HCT116 (cell line): Measurements from ENCODE around the gene C5AR1. TPM values are rescaled to one million over a fixed set of nuclear protein-coding genes. Genes with fewer than 3 reads are reported as not detected.

Experiments used
- ATAC-seq: fragments of 200-7000 bp; cut with Tn5 transposase; 2 replicates; pipeline ENCODE4 v1.9.1; 2020; ENCODE audit warnings: mild to moderate bottlenecking, moderate library complexity
- BruUV-seq: library from RNA; stranded (reverse); fragments of 400-500 nt; replicated peaks from 2 replicates; lab custom pipeline; 2021; lab: Mats Ljungman, UMichigan
- CTCF ChIA-PET: fragments of 300-600 bp; sonication (Branson Sonifier 250); formaldehyde crosslinking; loops from one replicate; lab custom pipeline; 2021; ENCODE audit warnings: antibody characterized with exemption; lab: Charles Lee
- POLR2A ChIA-PET: fragments of 300-600, 350-600 bp; sonication (Branson Sonifier 250); formaldehyde crosslinking; loops from one replicate; lab custom pipeline; 2021; ENCODE audit warnings: antibody characterized with exemption; lab: Charles Lee
- RAD21 ChIA-PET, 2 experiments: fragments of 300-600 bp; sonication (Branson Sonifier 250); formaldehyde crosslinking; loops; one replicate each; lab custom pipeline; 2023; ENCODE audit warnings: low total read pairs in 2 of 2; ENCODE audit not compliant: uncharacterized antibody in 2 of 2, unreplicated experiment in 2 of 2, low non-redundant PET in 1 of 2; lab: Charles Lee
- DNase-seq: peaks from one replicate; pipeline ENCODE4 v3.0.0-alpha.2; 2010; ENCODE audit warnings: low read depth, low spot score
- H2AFZ ChIP-seq: fragments of 200-600 bp; shearing (Covaris generic), sonication (generic); 2 replicates; pipeline ENCODE4 v1.6.1; 2017; ENCODE audit warnings: low read depth, mixed run types, mixed read lengths, antibody characterized with exemption, low read length; ENCODE audit not compliant: poor library complexity, severe bottlenecking
- H3K27ac ChIP-seq: 2 replicates; pipeline ENCODE4 v1.5.1; 2012; ENCODE audit warnings: low read depth, low read length
- H3K27me3 ChIP-seq: fragments of 200-600 bp; sonication (generic); 2 replicates; pipeline ENCODE4 v1.6.1; 2016; ENCODE audit warnings: mixed run types, low read length, mixed read lengths; ENCODE audit not compliant: insufficient read depth
- H3K36me3 ChIP-seq, 2 experiments: fragments of 200-500 bp in 1 of 2; fragments of 200-600 bp in 1 of 2; sonication (Bioruptor generic) in 1 of 2; sonication (generic) in 1 of 2; 2 replicates each; pipeline versions ENCODE4 v1.5.1 to v1.6.1; 2014 to 2016; ENCODE audit warnings: low read length in 2 of 2, inconsistent platforms in 1 of 2, mixed read lengths in 1 of 2, mixed run types in 1 of 2; ENCODE audit not compliant: insufficient read depth in 2 of 2, control insufficient read depth in 1 of 2
- H3K4me1 ChIP-seq, 2 experiments: fragments of 200-600 bp in 1 of 2; sonication (generic) in 1 of 2; 2 replicates each; pipeline versions ENCODE4 v1.5.1 to v1.6.1; 2012 to 2017; ENCODE audit warnings: low read length in 2 of 2, inconsistent platforms in 1 of 2, mild to moderate bottlenecking in 1 of 2, mixed read lengths in 1 of 2, mixed run types in 1 of 2, moderate library complexity in 1 of 2; ENCODE audit not compliant: insufficient read depth in 2 of 2, control insufficient read depth in 1 of 2
- H3K4me2 ChIP-seq: fragments of 200-600 bp; sonication (generic); 2 replicates; pipeline ENCODE4 v1.6.1; 2017; ENCODE audit warnings: mixed run types, low read length, mixed read lengths
- H3K4me3 ChIP-seq, 2 experiments: fragments of 200-600 bp in 1 of 2; sonication (generic) in 1 of 2; replicated peaks in 1 of 2; 2 replicates each; pipeline ENCODE4 v1.5.1; 2011 to 2016; ENCODE audit warnings: low read length in 2 of 2, control low read depth in 1 of 2, low read depth in 1 of 2, mild to moderate bottlenecking in 1 of 2, mixed read lengths in 1 of 2, mixed run types in 1 of 2
- H3K79me2 ChIP-seq: fragments of 200-600 bp; sonication (generic); 2 replicates; pipeline ENCODE4 v1.6.1; 2017; ENCODE audit warnings: mild to moderate bottlenecking, mixed run types, low read length, moderate library complexity, mixed read lengths; ENCODE audit not compliant: insufficient read depth
- H3K9ac ChIP-seq: fragments of 200-600 bp; sonication (generic); 2 replicates; pipeline ENCODE4 v1.6.1; 2016; ENCODE audit warnings: low read length, mixed read lengths
- H3K9me2 ChIP-seq: fragments of 200-600 bp; sonication (generic), shearing (Covaris generic); 2 replicates; pipeline ENCODE4 v1.6.1; 2017; ENCODE audit warnings: mixed run types, mild to moderate bottlenecking, moderate library complexity; ENCODE audit not compliant: insufficient read depth
- H3K9me3 ChIP-seq, 2 experiments: fragments of 200-500 bp in 1 of 2; fragments of 200-600 bp in 1 of 2; sonication (Bioruptor generic) in 1 of 2; sonication (generic) in 1 of 2; 2 replicates each; pipeline ENCODE4 v1.6.1; 2014 to 2017; ENCODE audit warnings: low read length in 2 of 2, mixed read lengths in 2 of 2, inconsistent platforms in 1 of 2, low read depth in 1 of 2, mild to moderate bottlenecking in 1 of 2, mixed run types in 1 of 2, moderate library complexity in 1 of 2; ENCODE audit not compliant: control insufficient read depth in 1 of 2, insufficient read depth in 1 of 2
- H4K20me1 ChIP-seq: fragments of 200-600 bp; sonication (generic), shearing (Covaris generic); 2 replicates; pipeline ENCODE4 v1.6.1; 2017; ENCODE audit warnings: mixed run types, mild to moderate bottlenecking, moderate library complexity; ENCODE audit not compliant: insufficient read depth
- CBX3 ChIP-seq: IDR thresholded peaks from 2 replicates; pipeline ENCODE4 v1.6.1; 2012; ENCODE audit warnings: low read depth
- CEBPB ChIP-seq: IDR thresholded peaks from 2 replicates; pipeline ENCODE4 v1.6.1; 2012; ENCODE audit warnings: low read depth
- EGR1 ChIP-seq: IDR thresholded peaks from 2 replicates; pipeline ENCODE4 v1.6.1; 2012; ENCODE audit warnings: low read depth
- ELF1 ChIP-seq: IDR thresholded peaks from 2 replicates; pipeline ENCODE4 v1.6.1; 2012; ENCODE audit warnings: low read depth, borderline replicate concordance
- EZH2 ChIP-seq: fragments of 200-600 bp; sonication (generic); IDR thresholded peaks from 2 replicates; pipeline ENCODE4 v1.6.1; 2017; ENCODE audit warnings: antibody characterized with exemption, mixed run types
- EZH2phosphoT487 ChIP-seq: fragments of 200-600 bp; IDR thresholded peaks from 2 replicates; pipeline ENCODE4 v1.6.1; 2018; ENCODE audit warnings: antibody characterized with exemption, borderline replicate concordance
- POLR2A ChIP-seq: IDR thresholded peaks from 2 replicates; pipeline ENCODE4 v1.7.0; 2011; ENCODE audit warnings: borderline replicate concordance; ENCODE audit not compliant: insufficient read depth, insufficient read length; ENCODE audit errors: extremely low read depth
- POLR2AphosphoS5 ChIP-seq: IDR thresholded peaks from 2 replicates; pipeline ENCODE4 v1.6.1; 2011; ENCODE audit warnings: mild to moderate bottlenecking, low read depth, low read length, moderate library complexity
- RAD21 ChIP-seq: IDR thresholded peaks from 2 replicates; pipeline ENCODE4 v1.6.1; 2012; ENCODE audit warnings: low read depth, mild to moderate bottlenecking
- SRF ChIP-seq: IDR thresholded peaks from 2 replicates; pipeline ENCODE4 v1.6.1; 2012; ENCODE audit warnings: low read depth
- TCF7L2 ChIP-seq: IDR thresholded peaks from 2 replicates; pipeline ENCODE4 v1.7.0; 2011; ENCODE audit warnings: borderline replicate concordance, inconsistent platforms; ENCODE audit not compliant: insufficient read depth, insufficient read length; ENCODE audit errors: extremely low read depth
- YY1 ChIP-seq: IDR thresholded peaks from 2 replicates; pipeline ENCODE4 v1.6.1; 2011; ENCODE audit warnings: low read length, low read depth, moderate library complexity, mild to moderate bottlenecking; ENCODE audit not compliant: insufficient replicate concordance; ENCODE audit errors: extremely low read depth
- ZFX ChIP-seq: fragments of 450-650 bp; IDR thresholded peaks from 2 replicates; pipeline ENCODE4 v1.6.1; 2017
- ZNF274 ChIP-seq: fragments of 200-500 bp; sonication (Bioruptor generic); IDR thresholded peaks from 2 replicates; pipeline ENCODE4 v1.6.1; 2014; ENCODE audit warnings: mild to moderate bottlenecking, low read depth, low read length, inconsistent platforms
- intact Hi-C: fragments of 100-400 bp; cut with micrococcal nuclease; formaldehyde crosslinking; loops from 2 replicates; pipeline ENCODE4 v1.10.0; 2022
- total RNA-seq: library from RNA; stranded (reverse); gene quantifications from one replicate; pipeline ENCODE4 v1.2.1, GENCODE V29; 2021; ENCODE audit not compliant: unreplicated experiment
- TF ChIP-seq, protein P1 (sequence below): IDR thresholded peaks from 2 replicates; pipeline ENCODE4 v1.6.1; 2011; ENCODE audit warnings: mild to moderate bottlenecking, low read length, moderate library complexity; ENCODE audit not compliant: insufficient replicate concordance; ENCODE audit errors: extremely low read depth
- TF ChIP-seq, protein P2 (sequence below): IDR thresholded peaks from 2 replicates; pipeline ENCODE4 v1.6.1; 2012; ENCODE audit warnings: low read depth
- TF ChIP-seq, protein P3 (sequence below), 3 experiments: fragments of 200-600 bp in 1 of 3; sonication (generic) in 1 of 3; IDR thresholded peaks in 2 of 3; conservative IDR thresholded peaks in 1 of 3; 2 replicates each; pipeline ENCODE4 v1.5.1; 2012 to 2017; ENCODE audit warnings: low read depth in 2 of 3, low read length in 2 of 3, antibody characterized with exemption in 1 of 3, borderline replicate concordance in 1 of 3, control low read depth in 1 of 3, mild to moderate bottlenecking in 1 of 3, mixed read lengths in 1 of 3, mixed run types in 1 of 3, moderate library complexity in 1 of 3; ENCODE audit not compliant: insufficient read depth in 1 of 3
- TF ChIP-seq, protein P4 (sequence below): IDR thresholded peaks from 2 replicates; pipeline ENCODE4 v1.6.1; 2012

C5AR1 gene
- total RNA-seq, 1 experiment from 2014 or later = 6.5 TPM

DNA sequence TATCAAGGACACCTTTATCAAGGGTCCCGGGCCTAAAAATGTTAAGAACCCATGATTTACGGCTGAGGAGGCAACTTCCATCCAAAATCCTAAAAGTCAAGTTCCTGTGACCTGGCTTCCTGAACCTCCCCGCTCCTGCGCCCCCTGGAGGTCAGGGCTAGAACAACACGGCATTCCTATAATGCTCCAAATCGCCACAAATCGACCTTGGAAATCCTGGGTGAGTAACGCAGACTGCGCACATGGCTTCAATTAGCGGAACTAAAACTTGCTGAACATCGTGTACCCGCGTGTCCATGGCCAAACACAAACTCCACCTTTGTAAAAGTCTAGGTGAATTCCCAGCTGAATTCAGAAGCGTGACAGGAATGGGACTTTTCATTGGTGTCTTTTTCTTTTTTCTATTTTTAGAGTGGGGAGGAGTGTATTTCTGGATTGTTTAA, 4.3 kb upstream of the C5AR1 start:
- CTCF ChIA-PET = interaction anchor here (0.7 to 1.5 kb wide), 6 partner anchors 10 to 123 kb away, joined by 3 to 6 read pairs (median 3); partner anchors contain the start of genes DHX34 and INAFM1
- intact Hi-C loops = no loop called here
- Histone ChIP-seq H3K4me3 (no peak overlapping the region), H3K36me3 (no peaks in the 10 kb centered on the region), H3K27ac (no peak overlapping the region)
- DNase-seq = peak; percentile 61
- RAD21 ChIA-PET = no interaction called here
- TF ChIP-seq CBX3 (peak; percentile 19; the same call in 1 of the 2 replicates), EZH2 (no peak), TCF7L2 (no peak), SRF (no peak), YY1 (no peak), CEBPB (no peak), ELF1 (no peak; the same call in 1 of the 2 replicates), RAD21 (peak; percentile 60), ZNF274 (no peak), EGR1 (no peak), ZFX (no peak), POLR2AphosphoS5 (no peak), POLR2A (no peak), EZH2phosphoT487 (no peak)
- TF ChIP-seq, protein P1, sequence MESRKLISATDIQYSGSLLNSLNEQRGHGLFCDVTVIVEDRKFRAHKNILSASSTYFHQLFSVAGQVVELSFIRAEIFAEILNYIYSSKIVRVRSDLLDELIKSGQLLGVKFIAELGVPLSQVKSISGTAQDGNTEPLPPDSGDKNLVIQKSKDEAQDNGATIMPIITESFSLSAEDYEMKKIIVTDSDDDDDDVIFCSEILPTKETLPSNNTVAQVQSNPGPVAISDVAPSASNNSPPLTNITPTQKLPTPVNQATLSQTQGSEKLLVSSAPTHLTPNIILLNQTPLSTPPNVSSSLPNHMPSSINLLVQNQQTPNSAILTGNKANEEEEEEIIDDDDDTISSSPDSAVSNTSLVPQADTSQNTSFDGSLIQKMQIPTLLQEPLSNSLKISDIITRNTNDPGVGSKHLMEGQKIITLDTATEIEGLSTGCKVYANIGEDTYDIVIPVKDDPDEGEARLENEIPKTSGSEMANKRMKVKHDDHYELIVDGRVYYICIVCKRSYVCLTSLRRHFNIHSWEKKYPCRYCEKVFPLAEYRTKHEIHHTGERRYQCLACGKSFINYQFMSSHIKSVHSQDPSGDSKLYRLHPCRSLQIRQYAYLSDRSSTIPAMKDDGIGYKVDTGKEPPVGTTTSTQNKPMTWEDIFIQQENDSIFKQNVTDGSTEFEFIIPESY = no peak
- TF ChIP-seq, protein P2, sequence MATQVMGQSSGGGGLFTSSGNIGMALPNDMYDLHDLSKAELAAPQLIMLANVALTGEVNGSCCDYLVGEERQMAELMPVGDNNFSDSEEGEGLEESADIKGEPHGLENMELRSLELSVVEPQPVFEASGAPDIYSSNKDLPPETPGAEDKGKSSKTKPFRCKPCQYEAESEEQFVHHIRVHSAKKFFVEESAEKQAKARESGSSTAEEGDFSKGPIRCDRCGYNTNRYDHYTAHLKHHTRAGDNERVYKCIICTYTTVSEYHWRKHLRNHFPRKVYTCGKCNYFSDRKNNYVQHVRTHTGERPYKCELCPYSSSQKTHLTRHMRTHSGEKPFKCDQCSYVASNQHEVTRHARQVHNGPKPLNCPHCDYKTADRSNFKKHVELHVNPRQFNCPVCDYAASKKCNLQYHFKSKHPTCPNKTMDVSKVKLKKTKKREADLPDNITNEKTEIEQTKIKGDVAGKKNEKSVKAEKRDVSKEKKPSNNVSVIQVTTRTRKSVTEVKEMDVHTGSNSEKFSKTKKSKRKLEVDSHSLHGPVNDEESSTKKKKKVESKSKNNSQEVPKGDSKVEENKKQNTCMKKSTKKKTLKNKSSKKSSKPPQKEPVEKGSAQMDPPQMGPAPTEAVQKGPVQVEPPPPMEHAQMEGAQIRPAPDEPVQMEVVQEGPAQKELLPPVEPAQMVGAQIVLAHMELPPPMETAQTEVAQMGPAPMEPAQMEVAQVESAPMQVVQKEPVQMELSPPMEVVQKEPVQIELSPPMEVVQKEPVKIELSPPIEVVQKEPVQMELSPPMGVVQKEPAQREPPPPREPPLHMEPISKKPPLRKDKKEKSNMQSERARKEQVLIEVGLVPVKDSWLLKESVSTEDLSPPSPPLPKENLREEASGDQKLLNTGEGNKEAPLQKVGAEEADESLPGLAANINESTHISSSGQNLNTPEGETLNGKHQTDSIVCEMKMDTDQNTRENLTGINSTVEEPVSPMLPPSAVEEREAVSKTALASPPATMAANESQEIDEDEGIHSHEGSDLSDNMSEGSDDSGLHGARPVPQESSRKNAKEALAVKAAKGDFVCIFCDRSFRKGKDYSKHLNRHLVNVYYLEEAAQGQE = no peak
- TF ChIP-seq, protein P3, sequence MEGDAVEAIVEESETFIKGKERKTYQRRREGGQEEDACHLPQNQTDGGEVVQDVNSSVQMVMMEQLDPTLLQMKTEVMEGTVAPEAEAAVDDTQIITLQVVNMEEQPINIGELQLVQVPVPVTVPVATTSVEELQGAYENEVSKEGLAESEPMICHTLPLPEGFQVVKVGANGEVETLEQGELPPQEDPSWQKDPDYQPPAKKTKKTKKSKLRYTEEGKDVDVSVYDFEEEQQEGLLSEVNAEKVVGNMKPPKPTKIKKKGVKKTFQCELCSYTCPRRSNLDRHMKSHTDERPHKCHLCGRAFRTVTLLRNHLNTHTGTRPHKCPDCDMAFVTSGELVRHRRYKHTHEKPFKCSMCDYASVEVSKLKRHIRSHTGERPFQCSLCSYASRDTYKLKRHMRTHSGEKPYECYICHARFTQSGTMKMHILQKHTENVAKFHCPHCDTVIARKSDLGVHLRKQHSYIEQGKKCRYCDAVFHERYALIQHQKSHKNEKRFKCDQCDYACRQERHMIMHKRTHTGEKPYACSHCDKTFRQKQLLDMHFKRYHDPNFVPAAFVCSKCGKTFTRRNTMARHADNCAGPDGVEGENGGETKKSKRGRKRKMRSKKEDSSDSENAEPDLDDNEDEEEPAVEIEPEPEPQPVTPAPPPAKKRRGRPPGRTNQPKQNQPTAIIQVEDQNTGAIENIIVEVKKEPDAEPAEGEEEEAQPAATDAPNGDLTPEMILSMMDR (IDR thresholded peaks at IDR 0.05 in 2 of 3, conservative IDR thresholded peaks at IDR 0.05 in 1 of 3; ENCODE audit: borderline replicate concordance in 1 of 3, insufficient read depth in 1 of 3, low read depth in 2 of 3, low read length in 2 of 3) = peak; percentile 79 to 98 (median 98)
- TF ChIP-seq, protein P4, sequence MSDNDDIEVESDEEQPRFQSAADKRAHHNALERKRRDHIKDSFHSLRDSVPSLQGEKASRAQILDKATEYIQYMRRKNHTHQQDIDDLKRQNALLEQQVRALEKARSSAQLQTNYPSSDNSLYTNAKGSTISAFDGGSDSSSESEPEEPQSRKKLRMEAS = peak; percentile 84
- TF ChIP-seq, all 23 proteins: peak for 4
- Histone ChIP-seq H3K9ac (peak overlapping the region; percentile 37), H3K9me2 (no peaks in the 10 kb centered on the region), H3K27me3 (no peaks in the 10 kb centered on the region), H3K4me2 (peak overlapping the region; percentile 56), H4K20me1 (no peaks in the 10 kb centered on the region), H3K79me2 (no peaks in the 10 kb centered on the region), H3K4me1 (peaks cover 8 to 31% of the 10 kb centered on the region in 2 experiments; a peak in 3 of 4 replicates), H2AFZ (peak overlapping the region; percentile 55), H3K9me3 (no peaks in the 10 kb centered on the region)
- POLR2A ChIA-PET = no interaction called here
- TSS peak; percentile 45 for BruUV-seq
- peak; percentile 86 for ATAC-seq
